T-helper 1 cell treated with Interleukin-12 subunit alpha and Interleukin-12 subunit beta and Interleukin-4 antibody, amounts not matched to agents 30 μg/mL and 1 μg/mL, for 36 hours (primary cell): ENCODE measurements around the gene SMG1.
A peak's percentile ranks its signal among the peaks of the same experiment; 100 is the strongest.
"Not testable (repeated sequence)": the region's sequence is repeated elsewhere in the genome, so short reads cannot be mapped to it uniquely, and the experiment has no call there.

Experiments used
- H3K27ac Mint-ChIP-seq: one replicate; pipeline ENCODE4 v1.8.0; 2021; ENCODE audit warnings: mild to moderate bottlenecking, mixed read lengths
- H3K27me3 Mint-ChIP-seq: one replicate; pipeline ENCODE4 v1.8.0; 2021; ENCODE audit warnings: low read depth, mixed read lengths
- H3K36me3 Mint-ChIP-seq: one replicate; pipeline ENCODE4 v1.8.0; 2021; ENCODE audit warnings: low read depth, mixed read lengths
- H3K4me1 Mint-ChIP-seq: one replicate; pipeline ENCODE4 v1.8.0; 2021; ENCODE audit warnings: low read depth, mixed read lengths
- H3K4me3 Mint-ChIP-seq: one replicate; pipeline ENCODE4 v1.8.0; 2021; ENCODE audit warnings: mild to moderate bottlenecking, moderate library complexity, mixed read lengths
- H3K9me3 Mint-ChIP-seq: one replicate; pipeline ENCODE4 v1.8.0; 2021; ENCODE audit warnings: mixed read lengths

SMG1 gene

GRCh38 chr16:18945233-18945632 lies 19.0 kb upstream of the SMG1 start:
- H3K36me3 Mint-ChIP-seq: peaks cover 2% of the 10 kb centered on the region
- no peak overlapping the region for H3K27ac Mint-ChIP-seq
- H3K4me3 Mint-ChIP-seq: no peak overlapping the region
- peaks cover 3% of the 10 kb centered on the region for H3K27me3 Mint-ChIP-seq
- H3K4me1 Mint-ChIP-seq: peaks cover 23% of the 10 kb centered on the region
- peaks cover 3% of the 10 kb centered on the region for H3K9me3 Mint-ChIP-seq

GRCh38 chr16:18943414-18943813 lies 17.2 kb upstream of the SMG1 start:
- H3K27ac Mint-ChIP-seq: no peak overlapping the region
- H3K4me3 Mint-ChIP-seq: no peak overlapping the region
- peaks cover 2% of the 10 kb centered on the region for H3K36me3 Mint-ChIP-seq
- peaks cover 3% of the 10 kb centered on the region for H3K27me3 Mint-ChIP-seq
- peaks cover 23% of the 10 kb centered on the region for H3K4me1 Mint-ChIP-seq
- H3K9me3 Mint-ChIP-seq: peaks cover 3% of the 10 kb centered on the region

GRCh38 chr16:18942061-18942460 lies 15.9 kb upstream of the SMG1 start:
- H3K27me3 Mint-ChIP-seq: peaks cover 3% of the 10 kb centered on the region
- no peaks in the 10 kb centered on the region for H3K36me3 Mint-ChIP-seq
- no peak overlapping the region for H3K4me3 Mint-ChIP-seq
- peaks cover 3% of the 10 kb centered on the region for H3K9me3 Mint-ChIP-seq
- peaks cover 22% of the 10 kb centered on the region for H3K4me1 Mint-ChIP-seq
- H3K27ac Mint-ChIP-seq: no peak overlapping the region

GRCh38 chr16:18941471-18941870 lies 15.3 kb upstream of the SMG1 start:
- H3K27me3 Mint-ChIP-seq: peaks cover 3% of the 10 kb centered on the region
- no peak overlapping the region for H3K27ac Mint-ChIP-seq
- H3K4me1 Mint-ChIP-seq: peaks cover 25% of the 10 kb centered on the region
- H3K36me3 Mint-ChIP-seq: peaks cover 2% of the 10 kb centered on the region
- H3K4me3 Mint-ChIP-seq: no peak overlapping the region
- H3K9me3 Mint-ChIP-seq: peaks cover 3% of the 10 kb centered on the region

GRCh38 chr16:18938986-18939385 lies 12.8 kb upstream of the SMG1 start:
- H3K27ac Mint-ChIP-seq: no peak overlapping the region
- no peak overlapping the region for H3K4me3 Mint-ChIP-seq
- H3K9me3 Mint-ChIP-seq: peaks cover 3% of the 10 kb centered on the region
- peaks cover 13% of the 10 kb centered on the region for H3K4me1 Mint-ChIP-seq
- H3K27me3 Mint-ChIP-seq: peaks cover 3% of the 10 kb centered on the region
- peaks cover 2% of the 10 kb centered on the region for H3K36me3 Mint-ChIP-seq

- no peak overlapping the region for H3K27ac Mint-ChIP-seq
- H3K9me3 Mint-ChIP-seq: no peaks in the 10 kb centered on the region
- peaks cover 2% of the 10 kb centered on the region for H3K36me3 Mint-ChIP-seq
- peaks cover 11% of the 10 kb centered on the region for H3K4me1 Mint-ChIP-seq
- no peaks in the 10 kb centered on the region for H3K27me3 Mint-ChIP-seq
- no peak overlapping the region for H3K4me3 Mint-ChIP-seq
These were observed 11.2 kb upstream of the SMG1 start for GRCh38 chr16:18937390-18937789.

GRCh38 chr16:18936727-18937340 lies 10.6 kb upstream of the SMG1 start:
- Mint-ChIP-seq H3K27ac (no peak overlapping the region), H3K36me3 (peaks cover 2% of the 10 kb centered on the region), H3K9me3 (no peaks in the 10 kb centered on the region), H3K4me1 (peaks cover 12% of the 10 kb centered on the region), H3K4me3 (no peak overlapping the region), H3K27me3 (no peaks in the 10 kb centered on the region)

GRCh38 chr16:18933501-18933900 lies 7.3 kb upstream of the SMG1 start:
- H3K9me3 Mint-ChIP-seq: no peaks in the 10 kb centered on the region

GRCh38 chr16:18932243-18932987 lies 6.2 kb upstream of the SMG1 start:
- Mint-ChIP-seq H3K9me3 (no peaks in the 10 kb centered on the region), H3K36me3 (peaks cover 2% of the 10 kb centered on the region), H3K27ac (no peak overlapping the region), H3K4me1 (peaks cover 14% of the 10 kb centered on the region), H3K27me3 (no peaks in the 10 kb centered on the region), H3K4me3 (no peak overlapping the region)

More at GRCh38 chr16:18933501-18933900, 7.3 kb upstream of the SMG1 start:
- no peak overlapping the region for H3K4me3 Mint-ChIP-seq
- H3K27ac Mint-ChIP-seq: no peak overlapping the region
- no peaks in the 10 kb centered on the region for H3K27me3 Mint-ChIP-seq
- peaks cover 2% of the 10 kb centered on the region for H3K36me3 Mint-ChIP-seq
- H3K4me1 Mint-ChIP-seq: peaks cover 16% of the 10 kb centered on the region

GRCh38 chr16:18931756-18932155 lies 5.5 kb upstream of the SMG1 start:
- Mint-ChIP-seq H3K27me3 (no peaks in the 10 kb centered on the region), H3K4me3 (no peak overlapping the region)

GRCh38 chr16:18930095-18930494 lies 3.9 kb upstream of the SMG1 start:
- not testable (repeated sequence) for H3K9me3 Mint-ChIP-seq, H3K4me3 Mint-ChIP-seq, H3K27ac Mint-ChIP-seq, H3K36me3 Mint-ChIP-seq, H3K27me3 Mint-ChIP-seq
- H3K4me1 Mint-ChIP-seq: peaks cover 12% of the 10 kb centered on the region

More at GRCh38 chr16:18931756-18932155, 5.5 kb upstream of the SMG1 start:
- Mint-ChIP-seq H3K4me1 (peaks cover 13% of the 10 kb centered on the region), H3K27ac (no peak overlapping the region), H3K36me3 (peaks cover 1% of the 10 kb centered on the region), H3K9me3 (no peaks in the 10 kb centered on the region)

GRCh38 chr16:18928073-18928472 lies 1.9 kb upstream of the SMG1 start:
- not testable (repeated sequence) for H3K27ac Mint-ChIP-seq, H3K27me3 Mint-ChIP-seq

GRCh38 chr16:18925215-18925985 lies 808 bp downstream of the SMG1 start:
- peaks cover 29% of the 10 kb centered on the region for H3K4me1 Mint-ChIP-seq
- not testable (repeated sequence) for H3K27me3 Mint-ChIP-seq, H3K9me3 Mint-ChIP-seq, H3K36me3 Mint-ChIP-seq
- peak overlapping the region; percentile 97 for H3K27ac Mint-ChIP-seq
- H3K4me3 Mint-ChIP-seq: peak overlapping the region; percentile 90

More at GRCh38 chr16:18928073-18928472, 1.9 kb upstream of the SMG1 start:
- H3K9me3 Mint-ChIP-seq, H3K36me3 Mint-ChIP-seq, H3K4me3 Mint-ChIP-seq: not testable (repeated sequence)
- peaks cover 21% of the 10 kb centered on the region for H3K4me1 Mint-ChIP-seq

GRCh38 chr16:18923935-18924334 lies 2.3 kb downstream of the SMG1 start:
- not testable (repeated sequence) for H3K36me3 Mint-ChIP-seq, H3K27me3 Mint-ChIP-seq, H3K9me3 Mint-ChIP-seq
- peaks cover 32% of the 10 kb centered on the region for H3K4me1 Mint-ChIP-seq
- peak overlapping the region; percentile 90 for H3K27ac Mint-ChIP-seq
- peak overlapping the region; percentile 89 for H3K4me3 Mint-ChIP-seq

GRCh38 chr16:18923124-18923523 lies 3.1 kb downstream of the SMG1 start:
- not testable (repeated sequence) for H3K9me3 Mint-ChIP-seq, H3K27me3 Mint-ChIP-seq, H3K36me3 Mint-ChIP-seq
- H3K4me3 Mint-ChIP-seq: peak overlapping the region; percentile 89
- peak overlapping the region; percentile 90 for H3K27ac Mint-ChIP-seq
- peaks cover 35% of the 10 kb centered on the region for H3K4me1 Mint-ChIP-seq
